ENCODE results near the gene JMJD8. TPM values are rescaled to one million over a fixed set of nuclear protein-coding genes. Genes with fewer than 3 reads are reported as not detected.

The JMJD8 gene
- polyA plus RNA-seq, 1 donor: 35.1 TPM

GRCh38 chr16:677316-678190 lies 6.6 kb downstream of the JMJD8 start:
- DNase-seq (ENCODE audit: low read depth): no peak

- no peak for DNase-seq (ENCODE audit: low read depth)
These were observed 7.2 kb downstream of the JMJD8 start for GRCh38 chr16:676913-677312.

DNA sequence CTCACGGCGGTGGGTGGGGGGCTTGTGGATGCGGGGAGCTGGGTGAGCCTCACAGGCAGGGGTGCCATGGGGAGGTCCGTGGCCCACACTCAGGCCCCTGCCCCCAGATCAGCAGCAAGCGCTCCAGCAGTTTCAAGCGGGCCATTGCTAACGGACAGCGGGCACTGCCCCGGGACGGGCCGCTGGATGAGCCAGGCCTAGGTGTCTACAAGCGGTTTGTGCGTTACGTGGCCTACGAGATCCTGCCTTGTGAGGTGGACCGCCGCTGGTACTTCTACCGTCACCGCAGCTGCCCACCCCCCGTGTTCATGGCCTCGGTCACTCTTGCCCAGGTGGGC lies 7.6 kb downstream of the JMJD8 start:
- DNase-seq (ENCODE audit: low read depth): no peak

DNA sequence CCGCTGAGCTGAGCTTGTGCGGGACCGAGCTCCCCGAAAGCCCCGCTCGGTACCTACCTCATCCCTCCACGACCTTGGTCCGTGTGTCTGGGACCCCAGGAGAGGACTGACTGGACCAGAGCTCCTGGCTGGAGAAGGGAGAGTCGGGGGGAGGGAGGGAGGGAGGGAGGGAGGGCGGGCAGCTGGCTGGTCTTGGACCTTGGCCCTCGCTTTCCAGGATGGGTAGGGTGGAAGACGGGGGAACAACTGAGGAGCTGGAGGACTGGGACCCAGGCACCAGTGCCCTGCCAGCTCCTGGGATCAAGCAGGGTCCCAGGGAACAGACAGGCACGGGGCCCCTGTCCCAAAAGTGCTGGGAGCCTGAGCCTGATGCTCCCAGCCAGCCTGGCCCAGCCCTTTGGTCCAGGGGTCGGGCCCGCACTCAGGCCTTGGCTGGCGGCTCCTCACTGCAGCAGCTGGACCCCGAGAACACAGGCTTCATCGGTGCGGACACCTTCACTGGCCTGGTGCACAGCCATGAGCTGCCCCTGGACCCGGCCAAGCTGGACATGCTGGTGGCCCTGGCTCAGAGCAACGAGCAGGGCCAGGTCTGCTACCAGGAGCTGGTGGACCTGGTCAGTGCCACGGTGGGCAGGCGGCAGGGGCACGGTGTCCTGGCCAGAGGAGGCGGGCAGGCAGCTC lies 8.1 kb downstream of the JMJD8 start:
- no peak for DNase-seq (ENCODE audit: low read depth)

DNA sequence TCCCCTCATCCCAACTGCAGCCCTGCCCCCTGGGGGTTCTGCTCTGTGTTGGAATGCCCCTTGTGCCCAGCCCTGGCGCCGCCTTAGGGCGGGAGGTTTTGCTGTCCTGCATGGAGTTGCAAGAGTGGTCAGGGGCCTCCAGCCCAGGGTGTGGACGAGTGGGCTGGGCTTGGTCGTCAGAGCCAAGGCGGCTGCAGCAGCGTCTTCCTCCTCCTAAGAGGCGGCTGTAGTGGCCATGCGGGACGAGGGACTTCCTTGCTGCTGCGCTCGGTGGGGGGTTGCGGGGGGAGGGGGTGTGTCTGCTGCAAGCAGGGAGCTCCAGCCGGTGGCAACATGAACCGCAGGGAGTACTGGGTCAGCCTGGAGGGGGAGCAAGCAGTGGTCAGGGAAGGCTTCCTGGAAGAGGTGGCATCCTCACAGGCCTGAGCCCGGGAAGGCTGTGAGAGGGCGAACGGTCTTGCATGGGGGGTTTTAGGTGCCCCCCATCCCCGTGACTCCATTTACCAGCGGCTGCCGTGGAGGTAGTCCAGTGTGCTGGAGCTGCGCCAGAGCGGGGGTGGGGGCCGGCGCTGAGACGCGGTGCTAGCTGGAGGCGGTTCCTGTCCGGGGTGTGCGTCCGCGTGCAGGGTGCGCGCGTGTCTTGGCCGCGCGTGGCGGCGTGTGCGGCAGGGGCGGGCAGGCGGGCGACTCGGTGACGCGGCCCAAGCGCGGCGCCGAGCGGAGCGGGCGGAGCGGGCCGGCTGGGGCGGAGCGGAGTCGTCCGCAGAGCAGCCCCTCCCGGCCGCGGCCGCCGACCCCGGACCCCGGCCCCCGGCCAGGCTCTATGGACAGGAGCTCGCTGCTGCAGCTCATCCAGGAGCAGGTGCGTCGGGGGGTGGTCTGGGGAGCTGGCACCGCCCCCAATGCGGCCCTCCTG lies 8.9 kb downstream of the JMJD8 start, which contains the start of gene RHBDL1:
TSS of gene RHBDL1 (plus strand) at position 704 of the 916 bp plus-strand sequence. CDS start at position 824, 120 bp downstream.
- no peak for DNase-seq (ENCODE audit: low read depth)

DNA sequence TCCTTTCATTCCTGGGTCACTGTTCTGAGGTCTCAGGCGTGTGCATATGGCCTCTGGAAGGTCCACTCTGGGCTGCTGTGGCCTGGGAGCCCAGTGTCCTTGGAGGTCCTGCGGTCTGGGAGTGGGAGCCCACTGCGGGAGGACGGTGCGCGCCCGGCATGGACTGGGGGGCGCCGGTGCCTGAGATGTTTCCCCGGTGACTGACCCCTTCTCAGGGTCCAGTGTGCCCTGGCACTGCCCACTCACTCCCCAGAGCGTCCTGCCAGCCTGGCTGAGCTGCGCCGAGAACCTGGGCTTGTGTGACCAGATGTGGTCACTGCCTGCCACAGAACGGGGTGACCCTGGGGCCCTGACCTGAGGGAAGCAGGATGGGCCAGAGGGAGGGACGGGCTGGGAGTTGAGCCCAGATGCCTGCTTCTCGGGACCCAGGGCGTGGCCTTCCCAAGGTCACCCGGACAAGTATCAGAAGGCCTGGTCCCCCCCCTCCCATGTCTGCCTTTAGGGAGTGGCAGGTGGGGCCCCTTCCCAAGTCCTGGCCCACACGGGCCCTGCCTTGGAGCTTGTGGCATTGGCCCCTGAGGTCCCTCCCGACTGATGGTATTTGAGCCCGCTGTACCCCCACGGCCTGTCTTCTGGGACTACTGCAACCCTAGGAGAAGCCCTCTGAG lies 9.8 kb downstream of the JMJD8 start:
- no peak for DNase-seq (ENCODE audit: low read depth)

GRCh38 chr16:673399-673991 lies 10.6 kb downstream of the JMJD8 start:
- no peak for DNase-seq (ENCODE audit: low read depth)

GRCh38 chr16:672851-673250 lies 11.3 kb downstream of the JMJD8 start:
- DNase-seq (ENCODE audit: low read depth): no peak

DNA sequence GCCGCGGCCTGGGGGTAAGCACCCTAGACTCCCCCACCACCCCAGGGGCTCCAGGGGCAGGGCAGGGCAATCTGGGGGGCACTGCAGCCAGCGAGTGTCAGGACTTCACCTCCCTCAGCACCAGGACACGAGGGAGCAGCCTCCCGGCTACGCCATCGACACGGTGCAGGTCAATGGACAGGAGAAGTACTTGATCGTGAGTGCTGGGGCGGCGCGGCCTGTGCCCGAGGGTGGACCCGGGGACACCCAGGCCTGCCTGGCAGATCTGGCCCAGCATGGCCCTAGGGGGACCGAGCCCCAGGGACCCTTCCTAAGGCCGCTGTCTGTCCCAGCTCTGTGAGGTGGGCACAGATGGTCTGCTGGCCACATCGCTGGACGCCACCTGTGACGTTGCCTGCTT lies 11.8 kb downstream of the JMJD8 start:
- no peak for DNase-seq (ENCODE audit: low read depth)

DNA sequence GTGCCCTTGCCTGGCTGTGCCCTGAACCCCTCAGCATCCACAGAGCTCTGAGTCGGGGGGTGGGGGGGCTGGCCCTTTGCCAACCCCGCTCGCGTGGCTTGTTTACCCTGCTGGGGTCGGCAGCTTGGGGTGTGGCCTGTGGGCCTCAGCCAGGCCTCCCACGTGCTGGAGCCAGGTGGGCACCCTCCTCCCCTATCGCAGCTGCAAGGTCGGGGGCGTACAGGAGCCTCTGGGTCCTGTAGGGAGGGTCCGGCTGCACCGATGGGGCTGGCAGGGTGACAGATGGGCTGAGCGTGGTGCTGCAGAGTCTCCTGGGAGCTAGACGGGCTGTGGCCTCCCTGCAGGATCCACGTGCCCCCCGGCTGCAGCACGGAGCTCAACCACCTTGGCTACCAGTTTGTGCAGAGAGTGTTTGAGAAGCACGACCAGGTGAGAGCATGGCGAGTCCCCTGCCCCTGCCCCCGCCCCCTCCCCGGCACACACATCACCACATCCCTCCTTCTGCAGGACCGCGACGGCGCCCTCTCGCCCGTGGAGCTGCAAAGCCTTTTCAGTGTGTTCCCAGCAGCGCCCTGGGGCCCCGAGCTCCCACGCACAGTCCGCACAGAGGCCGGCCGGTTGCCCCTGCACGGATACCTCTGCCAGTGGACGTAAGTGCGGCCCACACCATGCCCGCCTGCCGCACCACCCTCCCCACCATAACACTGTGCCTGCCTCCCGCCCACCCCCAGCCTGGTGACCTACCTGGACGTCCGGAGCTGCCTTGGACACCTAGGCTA lies 12.6 kb downstream of the JMJD8 start:
- DNase-seq (ENCODE audit: low read depth): no peak

DNA sequence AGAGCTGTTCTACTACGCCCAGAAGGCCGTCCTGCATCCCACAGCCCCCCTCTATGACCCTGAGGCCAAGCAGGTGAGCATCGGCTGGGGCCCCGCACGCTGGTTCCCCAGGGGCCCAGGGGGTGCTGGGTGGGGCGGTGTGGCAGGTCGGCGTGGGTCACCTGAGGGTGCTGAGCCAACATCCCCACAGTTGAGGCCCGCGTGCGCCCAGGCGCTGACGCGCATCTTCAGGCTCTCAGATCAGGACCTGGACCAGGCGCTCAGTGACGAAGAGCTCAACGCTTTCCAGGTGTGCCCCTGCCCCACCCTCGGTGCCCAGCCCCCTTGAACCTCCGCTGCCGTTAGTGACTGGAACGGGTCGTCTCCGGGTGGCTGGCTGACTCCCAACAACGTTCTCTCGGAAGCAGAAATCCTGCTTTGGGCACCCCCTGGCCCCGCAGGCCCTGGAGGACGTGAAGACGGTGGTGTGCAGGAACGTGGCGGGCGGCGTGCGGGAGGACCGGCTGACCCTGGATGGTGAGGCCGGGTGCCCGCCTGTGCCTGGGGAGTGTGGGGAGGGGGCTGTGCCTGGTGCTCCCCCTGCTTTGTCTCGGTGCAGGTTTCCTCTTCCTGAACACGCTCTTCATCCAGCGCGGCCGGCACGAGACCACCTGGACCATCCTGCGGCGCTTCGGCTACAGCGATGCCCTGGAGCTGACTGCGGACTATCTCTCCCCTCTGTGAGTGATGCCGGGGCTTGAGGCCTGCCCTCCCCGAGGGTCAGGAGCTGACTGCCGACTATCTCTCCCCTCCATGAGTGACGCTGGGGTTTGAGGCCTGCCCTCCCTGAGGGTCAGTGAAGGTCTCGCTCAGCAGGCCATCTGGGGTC lies 13.4 kb downstream of the JMJD8 start:
- no peak for DNase-seq (ENCODE audit: low read depth)

GRCh38 chr16:669666-670065 lies 14.5 kb downstream of the JMJD8 start:
- DNase-seq (ENCODE audit: low read depth): no peak

DNA sequence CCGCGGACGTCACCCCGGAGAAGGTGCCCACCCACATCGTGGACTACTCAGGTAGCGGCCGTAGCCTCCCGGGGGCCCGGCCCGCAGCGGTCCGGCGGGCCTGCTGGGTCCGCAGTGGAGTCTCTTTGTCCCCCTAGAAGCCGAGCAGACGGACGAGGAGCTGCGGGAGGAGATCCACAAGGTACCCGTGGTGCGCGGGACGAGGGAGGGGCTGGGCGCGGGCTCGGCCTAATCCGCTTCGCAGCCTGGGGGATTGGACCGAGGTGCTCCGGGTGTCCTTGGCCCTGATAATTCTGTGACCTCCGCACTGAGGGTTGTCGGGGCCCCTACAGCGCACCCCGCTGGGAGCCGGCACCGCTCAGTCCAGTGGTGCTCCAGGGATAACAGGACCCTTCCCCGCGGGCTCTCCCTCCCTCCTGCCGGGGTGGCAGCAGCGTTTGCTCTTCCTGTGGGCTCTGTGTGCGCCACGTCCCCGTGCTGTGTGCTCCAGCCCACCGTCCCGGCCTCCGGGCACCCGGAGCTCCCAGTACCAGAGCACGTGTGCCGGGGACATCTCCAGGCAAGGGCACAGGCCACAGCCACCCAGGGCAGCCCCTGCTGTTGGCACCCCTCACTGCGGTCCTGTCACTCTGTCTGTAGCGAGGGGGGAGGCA lies 15.5 kb downstream of the JMJD8 start:
- no peak for DNase-seq (ENCODE audit: low read depth)

DNA sequence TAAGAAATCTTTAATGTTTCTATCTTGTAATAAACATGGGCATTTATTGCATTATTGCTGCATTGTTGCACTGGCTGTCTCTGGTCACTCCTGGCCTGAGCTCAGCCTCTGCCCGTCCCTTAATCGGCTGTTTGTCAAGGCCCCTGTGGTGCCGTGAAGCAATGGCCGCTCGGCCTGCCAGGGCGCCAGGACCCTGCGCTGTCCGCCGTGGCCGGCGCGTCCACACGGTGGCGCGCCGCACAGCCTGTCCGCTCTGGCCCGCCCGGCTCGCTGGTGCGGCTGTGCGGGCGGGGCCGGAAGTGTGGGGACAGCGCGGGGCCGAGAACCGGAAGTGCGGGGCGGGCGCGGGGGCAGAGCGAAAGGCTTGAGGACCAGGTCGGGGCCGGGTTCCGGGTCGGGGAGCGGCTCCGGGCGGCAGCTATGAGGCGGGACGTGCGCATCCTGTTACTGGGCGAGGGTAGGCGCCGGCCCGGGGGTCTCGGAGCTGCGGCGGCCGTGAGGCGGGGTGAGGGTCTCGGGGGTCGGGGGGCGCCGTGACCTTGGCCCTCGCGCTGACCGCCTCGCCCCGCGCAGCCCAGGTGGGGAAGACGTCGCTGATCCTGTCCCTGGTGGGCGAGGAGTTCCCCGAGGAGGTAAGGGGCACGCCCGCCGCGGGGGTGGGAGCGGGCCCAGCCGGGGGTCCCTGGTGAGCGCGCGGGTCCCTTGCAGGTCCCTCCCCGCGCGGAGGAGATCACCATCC lies 16.2 kb downstream of the JMJD8 start, which contains the start of gene RHOT2:
TSS of gene RHOT2 (plus strand) at position 353 of the 739 bp plus-strand sequence. CDS start at position 421, 68 bp downstream.
- DNase-seq (ENCODE audit: low read depth): peak; percentile 74

GRCh38 chr16:667113-667779 lies 16.9 kb downstream of the JMJD8 start:
- DNase-seq (ENCODE audit: low read depth): no peak

GRCh38 chr16:666572-666971 lies 17.6 kb downstream of the JMJD8 start:
- no peak for DNase-seq (ENCODE audit: low read depth)

DNA sequence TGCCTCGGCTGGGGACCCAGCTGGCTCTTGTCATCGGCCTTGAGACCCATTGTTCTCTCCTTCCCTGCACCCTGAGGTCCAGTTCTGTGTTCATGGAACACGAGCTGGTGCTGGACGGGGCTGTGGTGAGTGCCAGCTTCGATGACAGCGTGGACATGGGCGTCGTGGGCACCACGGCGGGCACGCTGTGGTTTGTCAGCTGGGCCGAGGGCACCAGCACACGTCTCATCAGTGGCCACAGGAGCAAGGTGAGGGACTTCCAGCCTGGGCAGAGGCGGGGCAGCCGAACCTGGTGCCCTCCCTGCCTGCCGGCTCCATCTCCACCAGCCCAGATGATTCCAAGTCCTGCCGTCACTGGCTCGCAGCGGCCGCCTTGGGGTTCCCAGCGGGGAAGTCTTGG lies 21.5 kb downstream of the JMJD8 start:
- DNase-seq (ENCODE audit: low read depth): no peak

Measured in forelimb muscle (tissue), 1 donor.